Right lobe of liver (tissue), 6 donors: ENCODE data around the gene HES3. TPM values are rescaled to one million over a fixed set of nuclear protein-coding genes. Genes with fewer than 3 reads are reported as not detected.
A peak's percentile ranks its signal among the peaks of the same experiment; 100 is the strongest.

Experiments
- ATAC-seq, 4 donors: fragments of 200-7000 bp; cut with Tn5 transposase; one replicate each; pipeline ENCODE4 v1.9.1; 2020; ENCODE audit warnings: mild to moderate bottlenecking in 4 of 4, moderate library complexity in 4 of 4
- DNase-seq, 3 donors: peaks; one replicate each; pipeline ENCODE4 v3.0.0-alpha.2; 2020
- H3K27ac ChIP-seq, 3 donors: fragments of 200-600 bp; one replicate each; pipeline ENCODE4 v1.8.0; 2022
- H3K27me3 ChIP-seq, 2 donors: fragments of 200-600 bp; one replicate each; pipeline ENCODE4 v1.8.0; 2022
- H3K36me3 ChIP-seq, 4 donors: fragments of 200-600 bp; sonication (generic) in 1 of 4; one replicate each; pipeline versions ENCODE4 v1.5.1 to v1.8.0; 2017 to 2022; ENCODE audit warnings: control low read depth in 1 of 4
- H3K4me1 ChIP-seq, 4 donors: fragments of 200-600 bp; sonication (generic) in 1 of 4; one replicate each; pipeline versions ENCODE4 v1.5.1 to v1.8.0; 2017 to 2022; ENCODE audit warnings: control low read depth in 1 of 4
- H3K4me3 ChIP-seq, 3 donors: fragments of 200-600 bp; one replicate each; pipeline ENCODE4 v1.8.0; 2022
- H3K9me3 ChIP-seq, 4 donors: fragments of 200-600 bp; sonication (generic) in 1 of 4; one replicate each; pipeline versions ENCODE4 v1.5.1 to v1.8.0; 2017 to 2022; ENCODE audit warnings: control low read depth in 1 of 4
- POLR2A ChIP-seq: fragments of 450-650 bp; IDR thresholded peaks from one replicate; pipeline ENCODE4 v1.6.1; 2017; ENCODE audit warnings: antibody characterized with exemption, mild to moderate bottlenecking
- WGBS: methylation state at CpG from one replicate; pipeline ENCODE4 v1.1.6; 2018; ENCODE audit warnings: low coverage, low lambda C conversion rate; ENCODE audit not compliant: insufficient coverage; ENCODE audit errors: missing lambda C conversion rate; 5-methylcytosine and 5-hydroxymethylcytosine counted together
- intact Hi-C, 2 donors: fragments of 100-400 bp; cut with DNase I; formaldehyde crosslinking; loops; one replicate each; pipeline versions ENCODE4 v1.11.2 to v1.14.1; 2022
- total RNA-seq, 6 experiments: library from RNA; depleted of rRNA in 2 of 6; stranded (reverse); fragments of >200 nt in 2 of 6; fragmentation: NEBNext Ultra II Directional in 3 of 6; extraction: Animal tissue kit (Norgen Biotek cat#: 25700) in 3 of 6; gene quantifications; one replicate each; pipeline versions ENCODE4 v1.1.0 to v1.2.4, GENCODE V29; 2016 to 2023
- TF ChIP-seq, protein P1 (sequence below), 4 donors: fragments of 200-600 bp in 3 of 4; fragments of 450-650 bp in 1 of 4; IDR thresholded peaks; one replicate each; pipeline versions ENCODE4 v1.5.1 to v1.8.0; 2016 to 2022; ENCODE audit warnings: antibody characterized with exemption in 4 of 4, mild to moderate bottlenecking in 2 of 4
- donor health status: DM: no; HTN: yes; CAD: no.
- donor health status: DM: no; HTN: no; CAD: no.
- donor health status: DM: no; HTN: no; CAD: no.
- donor health status: DM: no; HTN: yes; CAD: no.
- donor health status: DM: no; HTN: yes; CAD: no.

HES3 gene
- total RNA-seq, 6 experiments from 2014 or later = not detected

DNA sequence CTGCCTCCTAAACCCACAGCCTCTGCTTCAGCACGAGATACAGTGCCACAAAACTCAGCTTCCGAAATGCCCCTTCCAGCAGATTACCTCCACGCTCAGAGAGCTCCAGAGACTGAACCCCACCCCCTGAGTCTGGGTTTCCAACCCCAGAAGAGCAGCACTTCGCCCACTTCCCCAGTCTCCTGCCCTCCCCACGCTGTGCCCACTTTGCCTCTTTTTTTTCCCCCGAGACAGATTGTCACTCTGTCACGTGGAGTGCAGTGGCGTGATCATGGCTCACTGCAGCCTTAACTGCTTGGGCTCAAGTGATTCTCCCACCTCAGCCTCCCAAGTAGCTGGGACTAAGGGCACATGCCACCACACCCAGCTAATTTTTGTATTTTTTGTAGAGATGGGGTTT, 18.3 kb upstream of the HES3 start:
- intact Hi-C loops = no loop called here
- Histone ChIP-seq H3K9me3 (no peaks in the 10 kb centered on the region), H3K36me3 (peaks cover 2 to 43% (median 9%) of the 10 kb centered on the region in 4 donors), H3K27ac (no peak overlapping the region), H3K27me3 (no peaks in the 10 kb centered on the region), H3K4me1 (no peaks in the 10 kb centered on the region), H3K4me3 (no peak overlapping the region)
- TF ChIP-seq, protein P1, sequence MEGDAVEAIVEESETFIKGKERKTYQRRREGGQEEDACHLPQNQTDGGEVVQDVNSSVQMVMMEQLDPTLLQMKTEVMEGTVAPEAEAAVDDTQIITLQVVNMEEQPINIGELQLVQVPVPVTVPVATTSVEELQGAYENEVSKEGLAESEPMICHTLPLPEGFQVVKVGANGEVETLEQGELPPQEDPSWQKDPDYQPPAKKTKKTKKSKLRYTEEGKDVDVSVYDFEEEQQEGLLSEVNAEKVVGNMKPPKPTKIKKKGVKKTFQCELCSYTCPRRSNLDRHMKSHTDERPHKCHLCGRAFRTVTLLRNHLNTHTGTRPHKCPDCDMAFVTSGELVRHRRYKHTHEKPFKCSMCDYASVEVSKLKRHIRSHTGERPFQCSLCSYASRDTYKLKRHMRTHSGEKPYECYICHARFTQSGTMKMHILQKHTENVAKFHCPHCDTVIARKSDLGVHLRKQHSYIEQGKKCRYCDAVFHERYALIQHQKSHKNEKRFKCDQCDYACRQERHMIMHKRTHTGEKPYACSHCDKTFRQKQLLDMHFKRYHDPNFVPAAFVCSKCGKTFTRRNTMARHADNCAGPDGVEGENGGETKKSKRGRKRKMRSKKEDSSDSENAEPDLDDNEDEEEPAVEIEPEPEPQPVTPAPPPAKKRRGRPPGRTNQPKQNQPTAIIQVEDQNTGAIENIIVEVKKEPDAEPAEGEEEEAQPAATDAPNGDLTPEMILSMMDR (IDR thresholded peaks at IDR 0.05) = no peak
- no peak for TF ChIP-seq POLR2A
- WGBS = 94% methylated on average over 8 of the region's 8 CpGs
- DNase-seq (no peak), ATAC-seq (no peak)

DNA sequence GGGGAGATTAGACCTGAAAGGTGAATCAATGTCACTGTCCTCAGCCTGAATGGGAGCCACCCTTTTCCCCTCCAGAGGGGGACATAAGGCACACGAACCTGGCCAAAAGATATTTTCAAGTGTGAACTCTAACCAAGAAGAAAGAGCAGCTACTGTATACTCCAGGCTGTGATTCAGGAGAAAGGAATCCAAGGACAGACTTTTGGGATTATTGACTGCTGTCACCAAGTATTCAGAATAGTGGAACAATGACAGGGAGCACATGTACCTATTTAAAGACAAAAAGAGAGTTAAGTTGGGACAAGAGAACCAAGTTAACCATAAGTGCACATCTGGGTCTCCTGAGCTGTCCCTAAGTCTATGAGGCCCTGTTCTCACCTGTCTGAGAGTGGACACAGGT, 10.6 kb upstream of the HES3 start:
- Histone ChIP-seq H3K4me1 (peaks cover 0 to 9% (median 0%) of the 10 kb centered on the region in 4 donors), H3K4me3 (no peak overlapping the region), H3K27ac (no peak overlapping the region), H3K27me3 (no peaks in the 10 kb centered on the region), H3K9me3 (no peaks in the 10 kb centered on the region), H3K36me3 (peaks cover 0 to 37% (median 17%) of the 10 kb centered on the region in 4 donors)
- TF ChIP-seq, protein P1 (IDR thresholded peaks at IDR 0.05) = no peak
- TF ChIP-seq POLR2A = no peak
- ATAC-seq (no peak), DNase-seq (no peak)
- intact Hi-C loops = no loop called here
- 67% methylated on average over 1 of the region's 1 CpG for WGBS

DNA sequence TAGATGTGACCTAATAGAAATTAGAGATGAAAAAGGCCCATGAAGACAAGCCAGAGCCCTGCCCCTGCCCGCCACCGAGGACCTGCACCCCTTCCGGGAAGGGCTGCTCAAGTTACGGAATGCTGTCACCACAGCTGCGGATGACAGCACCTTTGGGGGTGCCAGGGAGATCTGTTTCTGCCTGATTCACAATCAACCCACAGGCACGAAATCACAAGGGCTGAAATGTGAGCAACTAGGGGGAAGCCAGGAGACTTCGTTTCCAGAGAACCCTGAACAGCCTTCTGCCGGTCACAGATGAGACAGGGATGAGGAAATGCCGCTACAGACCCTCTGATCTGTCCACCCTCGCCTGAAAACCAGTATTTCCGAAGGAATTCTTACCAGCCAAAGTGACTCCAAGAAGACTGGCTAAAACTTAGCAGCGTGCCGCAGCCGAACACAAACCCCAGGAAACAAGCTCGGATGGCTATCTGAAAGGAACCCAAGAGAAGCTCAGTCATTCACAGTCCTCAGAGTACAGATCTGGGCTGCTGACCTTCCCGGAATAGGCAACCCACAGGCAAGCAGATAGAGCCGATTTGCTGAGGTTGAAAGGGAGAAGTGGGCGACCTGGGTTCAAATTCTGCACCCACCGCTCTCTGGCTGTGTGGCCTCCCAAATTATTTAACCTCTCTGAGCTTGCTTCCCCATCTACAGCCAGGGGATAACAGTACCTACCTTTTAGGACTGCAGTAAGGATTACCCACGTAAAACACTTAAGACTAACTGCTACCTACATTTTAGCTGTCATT, 9.3 kb upstream of the HES3 start:
- peak overlapping the region in 1 of 3 donors; percentile 69 for H3K27ac ChIP-seq
- no peak for TF ChIP-seq POLR2A
- TF ChIP-seq, protein P1 (IDR thresholded peaks at IDR 0.05) = no peak
- ATAC-seq = no peak
- intact Hi-C loops = no loop called here
- H3K4me3 ChIP-seq = peak overlapping the region; percentile 67 to 86 (median 75)
- WGBS = 56% methylated on average over 13 of the region's 20 CpGs
- peaks cover 0 to 9% (median 0%) of the 10 kb centered on the region in 4 donors for H3K4me1 ChIP-seq
- H3K36me3 ChIP-seq = peaks cover 0 to 36% (median 15%) of the 10 kb centered on the region in 4 donors
- H3K27me3 ChIP-seq = no peaks in the 10 kb centered on the region
- no peaks in the 10 kb centered on the region for H3K9me3 ChIP-seq
- no peak for DNase-seq

DNA sequence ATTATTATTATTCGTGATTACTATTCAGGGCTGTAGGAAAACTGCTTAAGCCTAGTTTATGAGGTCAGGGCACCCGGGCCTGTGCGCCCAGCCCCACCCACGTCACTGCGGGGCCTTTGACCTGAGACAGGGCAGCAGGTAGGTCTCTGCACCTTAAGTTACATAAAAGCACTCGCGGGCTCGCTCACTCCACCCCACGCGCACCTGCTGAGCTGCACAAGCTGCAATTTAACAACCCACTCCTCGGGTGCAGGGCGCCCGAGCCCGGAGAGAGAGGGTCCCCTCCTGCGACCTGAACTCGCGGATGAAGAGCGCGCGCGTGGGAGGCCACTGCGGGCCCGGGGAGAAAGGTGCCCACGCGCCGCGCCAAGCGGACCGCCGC, 8.7 kb upstream of the HES3 start:
- intact Hi-C loops = no loop called here
- WGBS = 0% methylated on average over 6 of the region's 30 CpGs

More for the DNA sequence above, 8.7 kb upstream of the HES3 start:
- TF ChIP-seq POLR2A = no peak
- TF ChIP-seq, protein P1 (IDR thresholded peaks at IDR 0.05) = no peak
- Histone ChIP-seq H3K27ac (peak overlapping the region in 2 of 3 donors; percentile 46 to 69), H3K27me3 (no peaks in the 10 kb centered on the region), H3K9me3 (no peaks in the 10 kb centered on the region), H3K36me3 (peaks cover 0 to 30% (median 15%) of the 10 kb centered on the region in 4 donors), H3K4me1 (peaks cover 0 to 9% (median 0%) of the 10 kb centered on the region in 4 donors), H3K4me3 (peak overlapping the region; percentile 67 to 86 (median 75))
- DNase-seq (peak; percentile 66 to 88 (median 88)), ATAC-seq (peak; percentile 59 to 80 (median 70))
